HG02798 (cell line): Measurements from ENCODE around the gene HAGHL.
"Not testable (repeated sequence)": the region's sequence is repeated elsewhere in the genome, so short reads cannot be mapped to it uniquely, and the experiment has no call there.

Source experiments
- ATAC-seq: cut with Tn5 transposase; IDR thresholded peaks from one replicate; pipeline ENCODE4 v1.9.1; 2021; ENCODE audit warnings: mild to moderate bottlenecking; ENCODE audit not compliant: unreplicated experiment, poor library complexity

Gene HAGHL

DNA sequence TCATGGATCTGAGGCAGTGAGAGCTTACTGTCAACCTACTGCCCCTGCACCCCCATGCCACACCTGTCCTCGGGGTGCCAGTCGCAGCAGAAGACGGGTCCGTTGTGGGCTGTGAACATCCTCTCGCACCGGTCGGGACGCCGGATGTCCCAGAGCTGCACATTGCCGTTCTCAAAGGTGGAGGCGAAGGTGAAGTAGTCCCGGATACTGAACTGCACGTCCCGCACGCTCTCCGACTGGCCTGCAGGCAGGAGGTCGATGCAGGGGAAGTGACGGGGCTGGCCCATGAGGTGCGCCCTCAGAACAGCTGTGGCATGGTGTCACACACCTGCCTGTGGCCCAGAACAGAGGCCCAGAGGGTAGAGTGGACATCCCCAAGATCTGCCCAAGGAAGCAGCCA, 39.4 kb upstream of the HAGHL start:
- ATAC-seq: no peak

DNA sequence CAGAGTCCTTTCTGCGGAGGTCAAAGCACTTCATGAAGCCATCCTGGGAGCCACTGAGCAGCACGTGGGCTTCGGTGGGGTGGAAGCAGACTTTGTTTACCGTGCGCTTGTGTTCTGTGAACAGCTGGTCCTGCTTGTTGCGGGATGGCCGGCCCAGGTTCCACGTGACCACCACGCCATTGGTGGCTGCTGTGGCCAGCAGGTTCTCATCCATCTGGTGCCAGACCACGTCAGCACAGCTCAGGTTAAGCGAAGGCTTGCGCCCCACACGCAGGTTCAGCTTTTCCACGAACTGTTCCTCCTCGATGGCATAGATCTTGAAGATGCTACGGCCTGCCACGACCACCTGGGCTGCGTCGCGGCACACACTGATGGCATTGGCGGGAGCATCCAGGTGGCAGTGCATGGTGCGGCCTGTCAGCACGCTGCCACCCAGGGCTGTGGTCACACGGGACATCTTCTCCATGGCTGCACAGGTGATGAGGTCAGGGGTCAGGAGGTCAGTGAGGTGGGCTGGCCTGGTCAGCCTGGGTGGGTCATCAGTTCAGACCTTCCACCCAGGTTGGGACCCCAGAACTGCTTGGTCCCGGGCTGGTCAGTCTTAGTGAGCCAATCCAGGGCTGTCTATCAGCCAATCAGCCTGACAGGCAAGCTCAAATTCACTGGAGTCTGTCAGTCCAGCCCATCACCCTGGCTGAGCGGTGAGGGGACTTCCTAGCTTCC, 37.6 kb upstream of the HAGHL start:
- no peak for ATAC-seq

DNA sequence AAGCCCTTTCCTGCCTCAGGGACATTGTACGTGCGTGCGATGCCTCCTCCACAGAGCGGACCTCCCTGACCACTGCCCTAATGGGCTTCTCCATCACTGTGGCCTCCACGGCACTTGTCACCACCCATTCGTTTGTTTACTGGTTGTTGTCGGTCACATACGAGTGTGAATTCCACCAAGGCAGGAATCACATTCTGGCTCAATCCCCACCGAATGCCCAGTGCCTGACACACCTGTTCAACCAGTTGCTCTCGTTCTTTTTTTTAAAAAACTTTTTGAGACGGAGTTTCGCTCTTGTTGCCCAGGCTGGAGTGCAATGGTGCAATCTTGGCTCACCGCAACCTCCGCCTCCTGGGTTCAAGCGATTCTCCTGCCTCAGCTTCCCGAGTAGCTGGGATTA, 35.7 kb upstream of the HAGHL start:
- ATAC-seq: not testable (repeated sequence)

- no peak for ATAC-seq
These were observed 34.4 kb upstream of the HAGHL start for GRCh38 chr16:692356-693108.

DNA sequence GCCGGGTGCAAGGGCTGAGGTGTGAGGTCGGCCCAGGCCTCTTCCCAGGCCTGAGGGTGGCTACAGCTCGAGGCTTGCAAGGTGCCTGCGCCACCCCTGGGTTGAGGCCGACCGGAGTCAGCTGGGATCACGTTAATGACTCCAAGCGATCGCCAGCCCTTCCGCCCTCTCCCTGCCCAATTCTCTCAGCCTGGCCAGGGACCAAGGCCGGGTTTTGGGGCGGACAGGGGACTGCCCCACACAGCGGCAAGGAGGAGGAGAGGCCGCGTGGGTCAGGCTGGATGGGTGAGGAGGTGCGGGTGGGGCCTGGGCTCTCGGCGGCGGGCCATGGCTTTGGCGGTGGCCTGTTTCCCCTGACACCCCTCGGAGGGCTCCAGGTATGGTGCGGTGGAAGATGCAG, 33.5 kb upstream of the HAGHL start:
- no peak for ATAC-seq

DNA sequence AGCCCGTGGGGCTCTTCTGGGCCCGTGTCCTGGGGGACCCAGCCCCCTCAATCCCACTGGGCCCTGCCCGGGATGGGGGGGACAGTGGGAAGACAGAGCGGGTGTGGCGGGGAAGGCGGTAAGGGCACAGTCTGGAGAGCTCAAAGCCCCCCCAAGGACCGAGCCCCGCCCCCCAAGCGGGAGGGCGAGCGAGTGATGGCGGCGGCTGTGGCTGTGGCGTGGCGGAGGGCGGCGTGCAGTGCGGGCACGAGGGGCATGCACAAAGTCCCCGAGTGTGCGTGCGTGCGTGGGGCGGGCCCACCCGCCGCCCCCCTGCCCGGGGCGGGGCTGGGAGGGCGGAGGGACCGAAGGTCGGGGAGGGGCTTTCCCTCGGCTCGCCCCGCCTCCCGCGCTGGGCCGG, 33.1 kb upstream of the HAGHL start:
- ATAC-seq: no peak

DNA sequence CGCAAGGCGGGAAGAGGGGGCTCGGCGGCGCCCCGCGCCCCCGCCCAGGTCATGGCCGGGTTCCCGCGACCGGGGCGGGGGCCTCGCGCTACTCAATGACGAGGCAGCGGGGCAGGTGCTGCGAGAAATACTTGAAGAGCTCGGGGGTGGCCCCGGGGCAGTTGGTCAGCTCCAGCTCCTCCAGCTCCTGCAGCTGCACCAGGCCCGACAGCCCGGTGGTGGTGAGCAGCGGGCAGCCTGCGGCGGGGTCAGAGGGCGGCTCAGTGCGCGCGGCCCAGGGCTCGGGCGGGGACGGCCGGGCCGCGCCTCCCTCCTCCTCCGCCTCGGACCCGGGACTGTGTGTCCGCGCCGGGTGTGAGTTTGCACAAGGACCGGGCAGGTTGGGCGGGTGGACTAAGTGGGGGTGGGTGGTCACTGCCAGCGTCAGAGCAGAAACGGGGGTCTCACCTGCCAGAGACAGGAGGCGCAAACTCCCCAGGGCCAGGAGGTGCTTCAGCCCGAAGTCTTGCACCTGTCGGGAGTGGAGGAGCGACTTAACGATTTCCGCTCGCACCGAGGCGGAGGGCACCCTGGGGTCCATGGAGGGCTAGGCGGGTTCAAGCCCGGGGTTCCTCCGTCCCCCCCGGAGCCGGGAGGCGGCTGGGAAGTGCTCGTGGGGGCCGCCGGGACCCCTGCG, 32.6 kb upstream of the HAGHL start:
- no peak for ATAC-seq

GRCh38 chr16:694863-695354, 32.0 kb upstream of the HAGHL start:
- no peak for ATAC-seq

- peak; percentile 65 for ATAC-seq
These were observed 31.4 kb upstream of the HAGHL start for GRCh38 chr16:695355-696089.

DNA sequence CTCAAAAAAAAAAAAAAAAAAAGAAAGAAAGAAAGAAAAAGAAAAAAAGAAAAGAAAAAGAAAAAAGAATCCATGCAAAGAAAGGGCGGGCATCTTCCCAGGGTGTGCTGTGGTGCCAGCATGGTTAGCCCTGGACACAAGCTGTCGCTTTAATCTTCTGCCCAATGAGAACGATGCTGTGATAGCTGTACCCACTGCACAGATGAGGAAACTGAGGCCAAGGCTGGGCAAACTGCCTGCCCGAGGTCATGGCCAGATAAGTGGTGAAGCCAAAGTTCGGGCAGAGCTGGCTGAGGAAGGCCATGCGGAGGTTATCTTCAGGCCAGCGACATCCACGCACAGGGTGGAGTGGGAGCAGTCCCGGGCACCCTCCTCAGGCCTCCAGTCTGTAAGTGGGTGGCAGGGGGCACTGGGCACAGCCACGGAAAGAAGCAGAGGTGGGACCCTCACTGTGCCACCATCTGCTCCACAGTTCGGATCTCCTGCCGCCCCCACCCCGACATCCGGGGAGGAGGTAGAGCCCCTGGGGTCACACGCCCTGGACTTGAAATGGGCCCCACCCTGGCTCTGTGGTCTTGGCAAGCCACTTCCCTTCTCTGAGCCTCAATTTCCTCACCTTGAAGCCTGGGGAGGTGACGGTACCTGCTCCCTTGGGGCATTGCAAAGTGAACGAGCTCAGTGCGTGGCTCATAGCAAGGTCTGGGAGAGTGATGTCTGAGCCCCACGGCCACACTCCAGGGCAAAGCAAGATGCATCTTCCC, 27.8 kb upstream of the HAGHL start:
- ATAC-seq: no peak

DNA sequence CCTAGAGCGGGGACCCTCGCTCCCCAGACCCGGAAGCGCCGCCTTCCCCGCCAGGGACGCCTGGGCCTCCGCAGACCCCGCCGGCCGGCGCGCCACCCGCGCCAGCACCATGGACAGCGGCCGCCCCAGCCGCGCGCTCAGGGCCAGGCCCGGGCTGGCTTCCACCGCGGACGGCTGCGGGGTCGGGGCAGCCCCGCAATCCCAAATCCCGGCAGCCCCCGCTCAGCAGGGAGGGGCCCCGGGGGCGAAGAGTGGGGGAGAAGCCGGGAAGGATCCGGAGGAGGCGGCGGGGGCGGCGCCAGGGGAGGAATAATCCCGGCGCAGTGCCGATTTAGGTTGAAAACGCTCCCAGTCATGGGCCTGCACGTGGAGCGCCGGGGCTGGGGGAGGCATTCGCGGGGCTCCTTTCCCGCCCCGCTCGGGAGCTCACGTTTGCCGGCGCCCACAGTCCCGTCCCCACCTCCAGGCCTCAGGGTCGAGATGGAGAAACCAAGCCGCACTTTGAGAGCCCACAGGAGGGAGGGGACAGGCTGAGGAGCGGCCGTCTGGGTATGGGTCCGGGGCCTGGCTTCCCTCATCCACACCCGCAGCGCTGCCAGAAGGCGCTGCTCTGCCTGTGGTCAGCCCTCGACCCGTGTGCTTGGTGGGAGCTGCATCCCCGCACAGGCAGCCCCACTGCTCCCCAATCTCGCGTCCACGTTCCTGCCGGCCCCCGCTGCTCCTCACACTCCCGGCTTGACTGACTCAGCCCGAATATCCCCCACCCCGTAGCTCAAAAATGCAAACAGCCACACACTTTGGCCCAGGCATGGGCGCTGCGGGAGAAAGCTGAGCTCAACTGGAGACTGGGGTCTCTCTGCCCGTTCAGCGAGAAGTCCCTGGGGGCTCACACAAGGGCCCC, 26.0 kb upstream of the HAGHL start:
- ATAC-seq: no peak

DNA sequence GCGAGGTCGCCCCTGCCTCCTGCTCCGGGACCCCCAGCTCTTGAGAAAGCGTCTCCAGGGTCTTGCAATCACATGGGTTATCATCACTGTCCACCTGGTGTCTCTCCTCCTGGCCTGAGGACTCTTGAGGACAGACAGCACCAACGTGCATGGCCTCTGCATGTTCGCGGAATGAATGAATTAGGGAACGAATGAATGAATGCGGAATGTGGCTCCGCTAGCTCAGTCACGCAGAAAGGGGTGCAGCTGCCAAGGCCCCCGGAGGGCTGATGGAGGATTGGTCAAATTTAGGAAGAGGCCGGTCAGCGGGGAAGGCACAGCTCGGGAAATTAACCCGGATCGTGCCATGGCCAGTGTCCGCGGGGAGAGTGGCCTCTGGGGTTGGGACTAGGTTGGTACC, 24.6 kb upstream of the HAGHL start:
- ATAC-seq: no peak

DNA sequence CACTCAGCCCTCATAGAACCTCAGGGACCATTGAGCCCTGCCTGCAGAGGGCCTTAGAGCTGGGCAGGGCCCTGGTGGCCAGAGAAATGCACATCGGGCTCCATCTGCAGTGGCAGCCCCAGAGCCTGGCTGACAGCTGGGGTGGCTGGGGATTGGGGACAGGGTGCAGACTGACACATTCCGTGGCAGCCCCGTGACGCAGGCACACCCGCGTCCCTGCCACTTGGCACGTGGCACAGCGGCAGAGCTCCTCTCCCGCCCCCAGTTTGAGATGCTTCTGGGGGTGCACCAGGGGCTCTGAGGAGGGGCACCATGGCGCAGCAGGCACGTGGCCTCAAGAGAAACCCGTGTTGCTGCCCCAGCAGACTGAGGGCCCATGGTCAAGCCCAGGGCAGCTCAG, 23.5 kb upstream of the HAGHL start:
- ATAC-seq: no peak

GRCh38 chr16:704047-704446, 22.9 kb upstream of the HAGHL start:
- ATAC-seq: no peak

DNA sequence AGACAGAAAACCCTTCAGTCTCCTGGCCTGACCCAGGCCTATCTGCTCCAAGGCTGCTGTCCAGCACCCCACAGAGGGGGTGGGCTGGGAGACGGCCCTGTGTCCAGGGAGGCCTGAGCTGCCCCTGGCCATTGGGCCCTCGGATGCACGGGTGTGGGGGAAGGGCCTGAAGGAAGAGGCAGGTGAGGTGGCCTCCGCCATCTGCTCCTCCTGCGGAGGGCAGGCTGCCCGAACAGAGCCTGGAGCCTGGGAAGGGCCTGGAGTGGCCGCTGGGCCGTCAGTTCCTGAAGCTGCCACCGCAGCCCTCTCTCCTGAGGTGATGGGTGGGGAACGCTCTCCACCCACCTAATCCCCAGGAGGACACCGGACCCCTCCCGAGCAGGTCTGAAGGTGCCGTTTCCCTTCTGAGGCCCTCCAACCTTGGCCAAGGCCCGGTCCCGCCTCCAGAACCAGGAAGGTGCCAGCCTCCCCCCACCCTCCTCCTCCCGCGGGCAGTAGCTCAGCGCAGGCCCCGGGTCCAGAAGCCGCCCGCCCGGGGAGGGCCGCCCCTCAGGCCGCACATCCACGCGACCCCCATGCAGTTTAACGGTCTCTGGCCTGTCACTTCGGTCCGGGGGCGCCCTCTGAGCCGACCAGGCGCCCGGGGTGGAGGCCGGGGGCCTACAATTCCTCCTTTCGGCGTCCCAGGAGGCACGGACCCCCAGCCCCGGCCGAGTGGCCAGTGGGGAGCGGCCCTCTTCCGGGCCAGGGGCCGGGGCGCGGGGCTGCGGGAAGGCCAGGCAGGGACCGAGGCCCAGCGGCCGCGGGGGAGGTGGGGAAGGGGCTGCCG, 22.1 kb upstream of the HAGHL start:
- ATAC-seq: no peak

- ATAC-seq: no peak
These were observed 21.3 kb upstream of the HAGHL start, which contains the start of gene FBXL16 for GRCh38 chr16:705431-706188. Gene FBXL16, minus strand, starts transcription at chr16:705801. Its CDS starts 8,396 bp downstream, at chr16:697405.
